K562 (cell line): Measurements from ENCODE around the gene BOLA1. TPM values are rescaled to one million over a fixed set of nuclear protein-coding genes. Genes with fewer than 3 reads are reported as not detected.

Experiments
- FIP1L1 ChIP-seq: fragments of 200-400 bp; formaldehyde crosslinking; IDR thresholded peaks from 2 replicates; pipeline ENCODE4 v1.6.1; 2018; ENCODE audit warnings: mild to moderate bottlenecking, low read depth, low read length; ENCODE audit not compliant: poor library complexity, severe bottlenecking
- FOXK1 ChIP-seq: sonication (generic); formaldehyde crosslinking; IDR thresholded peaks from 2 replicates; pipeline ENCODE4 v1.8.0; 2022; ENCODE audit warnings: missing genetic modification reagents, mild to moderate bottlenecking, borderline replicate concordance
- HDAC3 ChIP-seq: fragments of 450-650 bp; IDR thresholded peaks from 2 replicates; pipeline ENCODE4 v1.6.1; 2018; ENCODE audit warnings: borderline replicate concordance, mild to moderate bottlenecking, moderate library complexity; ENCODE audit not compliant: partially characterized antibody
- KLF13 ChIP-seq: fragments of 450-650 bp; IDR thresholded peaks from 2 replicates; pipeline ENCODE4 v1.6.1; 2016; ENCODE audit warnings: missing genetic modification characterization, low read depth, mild to moderate bottlenecking, missing compliant biosample characterization, moderate library complexity, borderline replicate concordance
- MAFF ChIP-seq: IDR thresholded peaks from 2 replicates; pipeline ENCODE4 v1.6.1; 2012; ENCODE audit warnings: low read length, improper control_type of control experiment
- NFE2L1 ChIP-seq: fragments of 450-650 bp; IDR thresholded peaks from 2 replicates; pipeline ENCODE4 v1.6.1; 2016; ENCODE audit warnings: missing genetic modification characterization, low read depth, mild to moderate bottlenecking, missing compliant biosample characterization, moderate library complexity, borderline replicate concordance
- PATZ1 ChIP-seq: fragments of 250-450 bp; sonication (Bioruptor Pico); IDR thresholded peaks from 2 replicates; pipeline ENCODE4 v1.5.0; 2020; ENCODE audit warnings: mild to moderate bottlenecking, borderline replicate concordance
- RBM22 ChIP-seq: fragments of 200-400 bp; formaldehyde crosslinking; IDR thresholded peaks from 2 replicates; pipeline ENCODE4 v1.6.1; 2018; ENCODE audit warnings: low read length, low read depth; ENCODE audit not compliant: poor library complexity, severe bottlenecking
- RFX7 ChIP-seq: fragments of 250-450 bp; sonication (Bioruptor Pico); IDR thresholded peaks from 2 replicates; pipeline ENCODE4 v1.5.1; 2021; ENCODE audit warnings: mild to moderate bottlenecking
- SRSF9 ChIP-seq: fragments of 200-400 bp; formaldehyde crosslinking; IDR thresholded peaks from 2 replicates; pipeline ENCODE4 v1.6.1; 2017; ENCODE audit warnings: low read depth, low read length, borderline replicate concordance
- XRCC5 ChIP-seq: fragments of 200-400 bp; formaldehyde crosslinking; IDR thresholded peaks from 2 replicates; pipeline ENCODE4 v1.6.1; 2017; ENCODE audit warnings: low read depth, mild to moderate bottlenecking, low read length
- ZNF3 ChIP-seq: fragments of 250-450 bp; sonication (Bioruptor Pico); IDR thresholded peaks from 2 replicates; pipeline ENCODE4 v1.5.0; 2021; ENCODE audit warnings: mild to moderate bottlenecking, moderate library complexity
- polyA plus RNA-seq, 8 experiments: library from polyadenylated mRNA; depleted of rRNA in 4 of 8; stranded (reverse) in 5 of 8; unstranded in 3 of 8; fragments of >200 nt; fragmentation: Nextera tagmentation in 2 of 8; fragmentation: Illumina TruSeq in 1 of 8; extraction: Ambion mirVana in 2 of 8; extraction: Trizol in 1 of 8; gene quantifications; 2 replicates each; pipeline versions ENCODE4 v1.2.1 to v1.2.3, GENCODE V29; 2011 to 2014; ENCODE audit warnings: inconsistent platforms in 1 of 8, missing spikeins in 1 of 8
- total RNA-seq, 7 experiments: library from RNA; depleted of rRNA in 6 of 7; stranded (reverse); fragments of >200 nt in 6 of 7; fragmentation: Illumina TruSeq in 2 of 7; extraction: Trizol in 2 of 7; gene quantifications; 2 replicates each; pipeline versions ENCODE4 v1.2.1 to v1.2.3, GENCODE V29; 2011 to 2021; ENCODE audit warnings: low replicate concordance in 1 of 7
- TF ChIP-seq, protein P1 (sequence below): fragments of 250-450 bp; sonication (Bioruptor Pico); IDR thresholded peaks from 2 replicates; pipeline ENCODE4 v1.5.0; 2021
- TF ChIP-seq, protein P2 (sequence below): fragments of 250-450 bp; sonication (Bioruptor Pico); IDR thresholded peaks from 2 replicates; pipeline ENCODE4 v1.4.0; 2020; ENCODE audit warnings: borderline replicate concordance
- TF ChIP-seq, protein P3 (sequence below): sonication (generic); formaldehyde crosslinking; IDR thresholded peaks from 2 replicates; pipeline ENCODE4 v1.8.0; 2022; ENCODE audit warnings: missing genetic modification reagents, mild to moderate bottlenecking, borderline replicate concordance

BOLA1 gene
- total and polyA plus RNA-seq, 9 of the 15 experiments (the other 6 are each of a cell fraction or from before 2014, with no cell fraction given): 0.18 to 1.2 (median 0.40) TPM; not detected in 2

DNA sequence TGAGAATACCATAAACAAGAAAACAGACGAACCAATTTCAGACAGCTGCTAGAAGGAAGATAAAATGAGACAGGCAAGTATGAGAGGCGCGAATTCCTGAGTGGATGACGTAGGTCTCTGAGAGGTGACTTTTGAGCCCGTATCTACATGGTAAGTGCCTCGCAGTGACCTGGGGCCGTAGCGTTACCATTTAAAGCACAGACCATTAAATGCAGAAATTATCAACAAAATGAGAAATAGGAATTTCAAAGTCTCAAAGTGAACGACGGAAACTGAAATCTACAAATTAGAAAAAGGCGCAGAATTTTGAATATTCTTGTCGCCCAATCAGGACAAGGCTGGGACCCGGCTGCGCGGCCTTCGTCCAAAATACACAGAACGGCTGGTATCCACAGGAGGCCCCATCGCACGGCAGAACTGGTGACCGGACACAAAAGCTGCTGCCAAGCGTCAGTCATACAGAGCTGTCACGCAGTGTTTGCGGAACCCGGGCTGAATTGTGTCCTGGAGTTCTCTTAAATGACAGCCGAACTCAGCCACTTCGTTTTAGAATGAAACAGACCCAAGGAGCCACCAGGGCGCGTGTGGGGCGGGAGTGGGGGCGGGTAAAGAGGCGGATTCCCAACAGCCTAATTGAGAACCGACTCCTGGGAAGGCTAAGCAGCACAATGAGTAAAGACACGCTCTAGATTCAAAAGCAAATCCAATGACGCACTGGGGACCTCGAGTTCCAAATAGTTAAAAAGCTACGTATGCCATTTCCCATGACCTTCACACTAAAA, 13.8 kb upstream of the BOLA1 start (continued):
- TF ChIP-seq, protein P1, sequence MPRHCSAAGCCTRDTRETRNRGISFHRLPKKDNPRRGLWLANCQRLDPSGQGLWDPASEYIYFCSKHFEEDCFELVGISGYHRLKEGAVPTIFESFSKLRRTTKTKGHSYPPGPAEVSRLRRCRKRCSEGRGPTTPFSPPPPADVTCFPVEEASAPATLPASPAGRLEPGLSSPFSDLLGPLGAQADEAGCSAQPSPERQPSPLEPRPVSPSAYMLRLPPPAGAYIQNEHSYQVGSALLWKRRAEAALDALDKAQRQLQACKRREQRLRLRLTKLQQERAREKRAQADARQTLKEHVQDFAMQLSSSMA (CRISPR knock-in tag): no peak
- peak; percentile 98 for TF ChIP-seq RBM22
- TF ChIP-seq, protein P2, sequence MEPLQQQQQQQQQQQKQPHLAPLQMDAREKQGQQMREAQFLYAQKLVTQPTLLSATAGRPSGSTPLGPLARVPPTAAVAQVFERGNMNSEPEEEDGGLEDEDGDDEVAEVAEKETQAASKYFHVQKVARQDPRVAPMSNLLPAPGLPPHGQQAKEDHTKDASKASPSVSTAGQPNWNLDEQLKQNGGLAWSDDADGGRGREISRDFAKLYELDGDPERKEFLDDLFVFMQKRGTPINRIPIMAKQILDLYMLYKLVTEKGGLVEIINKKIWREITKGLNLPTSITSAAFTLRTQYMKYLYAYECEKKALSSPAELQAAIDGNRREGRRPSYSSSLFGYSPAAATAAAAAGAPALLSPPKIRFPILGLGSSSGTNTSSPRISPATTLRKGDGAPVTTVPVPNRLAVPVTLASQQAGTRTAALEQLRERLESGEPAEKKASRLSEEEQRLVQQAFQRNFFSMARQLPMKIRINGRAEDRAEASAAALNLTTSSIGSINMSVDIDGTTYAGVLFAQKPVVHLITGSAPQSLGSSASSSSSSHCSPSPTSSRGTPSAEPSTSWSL (CRISPR knock-in tag): no peak
- no peak for TF ChIP-seq HDAC3
- TF ChIP-seq SRSF9: no peak
- TF ChIP-seq MAFF: no peak; the same call in 1 of the 2 replicates
- peak; percentile 85; the same call in 1 of the 2 replicates for TF ChIP-seq RFX7 (CRISPR knock-in tag)
- TF ChIP-seq PATZ1 (CRISPR knock-in tag): no peak
- TF ChIP-seq NFE2L1: no peak
- TF ChIP-seq, protein P3, sequence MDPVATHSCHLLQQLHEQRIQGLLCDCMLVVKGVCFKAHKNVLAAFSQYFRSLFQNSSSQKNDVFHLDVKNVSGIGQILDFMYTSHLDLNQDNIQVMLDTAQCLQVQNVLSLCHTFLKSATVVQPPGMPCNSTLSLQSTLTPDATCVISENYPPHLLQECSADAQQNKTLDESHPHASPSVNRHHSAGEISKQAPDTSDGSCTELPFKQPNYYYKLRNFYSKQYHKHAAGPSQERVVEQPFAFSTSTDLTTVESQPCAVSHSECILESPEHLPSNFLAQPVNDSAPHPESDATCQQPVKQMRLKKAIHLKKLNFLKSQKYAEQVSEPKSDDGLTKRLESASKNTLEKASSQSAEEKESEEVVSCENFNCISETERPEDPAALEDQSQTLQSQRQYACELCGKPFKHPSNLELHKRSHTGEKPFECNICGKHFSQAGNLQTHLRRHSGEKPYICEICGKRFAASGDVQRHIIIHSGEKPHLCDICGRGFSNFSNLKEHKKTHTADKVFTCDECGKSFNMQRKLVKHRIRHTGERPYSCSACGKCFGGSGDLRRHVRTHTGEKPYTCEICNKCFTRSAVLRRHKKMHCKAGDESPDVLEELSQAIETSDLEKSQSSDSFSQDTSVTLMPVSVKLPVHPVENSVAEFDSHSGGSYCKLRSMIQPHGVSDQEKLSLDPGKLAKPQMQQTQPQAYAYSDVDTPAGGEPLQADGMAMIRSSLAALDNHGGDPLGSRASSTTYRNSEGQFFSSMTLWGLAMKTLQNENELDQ (CRISPR knock-in tag): no peak; the same call in 1 of the 2 replicates
- no peak for TF ChIP-seq KLF13
- TF ChIP-seq ZNF3: peak; percentile 49; the same call in 1 of the 2 replicates
- TF ChIP-seq FIP1L1: peak; percentile 71
- no peak for TF ChIP-seq FOXK1 (CRISPR knock-in tag)
- TF ChIP-seq XRCC5: no peak; the same call in 1 of the 2 replicates
